ENCODE results near the gene TGM3.

Gene TGM3

DNA sequence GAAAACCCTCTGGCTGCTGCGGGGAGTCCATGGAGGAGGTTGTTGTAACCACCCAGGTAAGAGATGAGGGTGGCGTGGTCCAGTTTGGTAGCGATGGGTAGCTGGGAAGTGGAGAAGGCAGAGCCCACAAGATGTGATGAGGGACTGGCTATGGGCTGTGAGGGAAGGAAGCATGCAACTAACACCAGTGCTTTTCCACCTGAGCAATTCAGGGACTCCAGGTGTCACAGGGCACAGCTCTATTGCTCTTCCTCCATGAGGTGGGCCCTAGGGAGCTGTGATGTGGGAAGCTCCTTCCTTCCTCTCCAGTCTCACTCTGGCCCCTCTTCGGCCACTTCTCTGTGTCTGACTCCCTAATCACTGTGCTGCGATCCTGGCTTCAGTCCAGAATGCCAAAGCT, 52.5 kb downstream of the TGM3 start:
- no peaks in the 10 kb centered on the region for H3K36me3 ChIP-seq (ENCODE audit: insufficient read depth, low read length)
- H3K4me1 ChIP-seq (ENCODE audit: insufficient read depth, low read length) = no peaks in the 10 kb centered on the region; the same call in 1 of the 2 replicates
- H3K9ac ChIP-seq (ENCODE audit: low read depth, low read length) = no peak overlapping the region
- H3K9me3 ChIP-seq (ENCODE audit: control insufficient read depth, insufficient read depth, low read length) = 0 out of 2 replicates have a peak, but pooled peaks cover 4% of the 10 kb centered on the region

DNA sequence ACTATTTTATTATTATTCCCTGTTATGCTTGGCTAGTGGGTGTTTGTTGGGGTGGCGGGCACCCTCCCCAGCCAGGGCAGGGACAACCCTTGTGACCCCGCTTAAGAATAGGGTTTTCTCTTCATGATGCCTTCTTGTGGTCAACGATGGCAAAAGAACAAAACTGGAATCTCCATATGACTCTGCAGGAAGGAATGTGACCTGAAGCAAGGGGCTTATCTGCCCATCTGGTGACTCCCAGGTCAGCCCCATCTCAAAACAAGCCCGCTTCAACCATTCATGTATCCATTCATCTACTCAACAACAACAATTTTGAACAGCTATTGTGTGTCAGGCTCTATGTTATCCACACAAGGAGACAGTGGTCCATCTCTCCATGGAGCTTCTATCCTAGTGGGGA, 54.0 kb downstream of the TGM3 start:
- no peaks in the 10 kb centered on the region for H3K36me3 ChIP-seq (ENCODE audit: insufficient read depth, low read length)
- no peaks in the 10 kb centered on the region; the same call in 1 of the 2 replicates for H3K4me1 ChIP-seq (ENCODE audit: insufficient read depth, low read length)
- no peak overlapping the region for H3K9ac ChIP-seq (ENCODE audit: low read depth, low read length)
- H3K9me3 ChIP-seq (ENCODE audit: control insufficient read depth, insufficient read depth, low read length) = 0 out of 2 replicates have a peak, but pooled peaks cover 4% of the 10 kb centered on the region

- H3K36me3 ChIP-seq (ENCODE audit: insufficient read depth, low read length) = no peaks in the 10 kb centered on the region
- H3K4me1 ChIP-seq (ENCODE audit: insufficient read depth, low read length) = no peaks in the 10 kb centered on the region; the same call in 1 of the 2 replicates
- H3K9me3 ChIP-seq (ENCODE audit: control insufficient read depth, insufficient read depth, low read length) = 0 out of 2 replicates have a peak, but pooled peaks cover 4% of the 10 kb centered on the region
- H3K9ac ChIP-seq (ENCODE audit: low read depth, low read length) = no peak overlapping the region
Observed at GRCh38 chr20:2350606-2351005, 54.8 kb downstream of the TGM3 start.

- Histone ChIP-seq H3K9ac (ENCODE audit: low read depth, low read length) (no peak overlapping the region), H3K36me3 (ENCODE audit: insufficient read depth, low read length) (no peaks in the 10 kb centered on the region), H3K9me3 (ENCODE audit: control insufficient read depth, insufficient read depth, low read length) (no peaks in the 10 kb centered on the region), H3K4me1 (ENCODE audit: insufficient read depth, low read length) (no peaks in the 10 kb centered on the region; the same call in 1 of the 2 replicates)
Observed at GRCh38 chr20:2353231-2353630, 57.4 kb downstream of the TGM3 start.

- H3K36me3 ChIP-seq (ENCODE audit: insufficient read depth, low read length) = no peaks in the 10 kb centered on the region
- peaks cover 9% of the 10 kb centered on the region; the same call in 1 of the 2 replicates for H3K9me3 ChIP-seq (ENCODE audit: control insufficient read depth, insufficient read depth, low read length)
- no peaks in the 10 kb centered on the region for H3K4me1 ChIP-seq (ENCODE audit: insufficient read depth, low read length)
- no peak overlapping the region for H3K9ac ChIP-seq (ENCODE audit: low read depth, low read length)
Observed at GRCh38 chr20:2357114-2357513, 61.3 kb downstream of the TGM3 start.

DNA sequence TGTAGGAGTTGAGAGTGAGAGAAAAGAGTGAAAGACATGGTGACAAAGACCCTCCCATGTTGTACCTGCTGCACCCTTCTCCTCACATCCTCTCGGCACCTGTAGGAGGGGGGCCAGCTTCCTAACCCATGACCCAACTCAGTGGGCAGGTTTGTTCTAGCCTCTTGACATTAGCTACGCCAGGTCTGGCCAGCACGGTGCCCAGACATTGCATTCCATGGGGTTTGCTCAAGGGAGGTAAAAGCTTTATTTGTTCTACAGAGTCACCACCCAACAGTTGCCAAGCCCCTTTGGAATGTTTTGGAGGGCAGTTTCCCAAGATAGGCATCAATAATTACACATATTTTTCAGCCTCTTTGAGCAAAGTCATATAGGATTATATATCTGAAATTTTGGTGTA, 62.2 kb downstream of the TGM3 start:
- Histone ChIP-seq H3K9me3 (ENCODE audit: control insufficient read depth, insufficient read depth, low read length) (peaks cover 9% of the 10 kb centered on the region; the same call in 1 of the 2 replicates), H3K36me3 (ENCODE audit: insufficient read depth, low read length) (no peaks in the 10 kb centered on the region)

GRCh38 chr20:2361035-2361593, 65.3 kb downstream of the TGM3 start:
- H3K9me3 ChIP-seq (ENCODE audit: control insufficient read depth, insufficient read depth, low read length) = peaks cover 9% of the 10 kb centered on the region; the same call in 1 of the 2 replicates
- no peaks in the 10 kb centered on the region for H3K36me3 ChIP-seq (ENCODE audit: insufficient read depth, low read length)
- no peaks in the 10 kb centered on the region for H3K4me1 ChIP-seq (ENCODE audit: insufficient read depth, low read length)
- H3K9ac ChIP-seq (ENCODE audit: low read depth, low read length) = no peak overlapping the region

More for the DNA sequence above, 62.2 kb downstream of the TGM3 start:
- Histone ChIP-seq H3K4me1 (ENCODE audit: insufficient read depth, low read length) (no peaks in the 10 kb centered on the region), H3K9ac (ENCODE audit: low read depth, low read length) (no peak overlapping the region)

GRCh38 chr20:2363187-2363586, 67.4 kb downstream of the TGM3 start:
- no peaks in the 10 kb centered on the region for H3K36me3 ChIP-seq (ENCODE audit: insufficient read depth, low read length)
- peaks cover 9% of the 10 kb centered on the region; the same call in 1 of the 2 replicates for H3K9me3 ChIP-seq (ENCODE audit: control insufficient read depth, insufficient read depth, low read length)
- H3K9ac ChIP-seq (ENCODE audit: low read depth, low read length) = no peak overlapping the region
- no peaks in the 10 kb centered on the region for H3K4me1 ChIP-seq (ENCODE audit: insufficient read depth, low read length)

- no peaks in the 10 kb centered on the region for H3K4me1 ChIP-seq (ENCODE audit: insufficient read depth, low read length)
- H3K36me3 ChIP-seq (ENCODE audit: insufficient read depth, low read length) = no peaks in the 10 kb centered on the region
- no peak overlapping the region for H3K9ac ChIP-seq (ENCODE audit: low read depth, low read length)
- H3K9me3 ChIP-seq (ENCODE audit: control insufficient read depth, insufficient read depth, low read length) = peaks cover 9% of the 10 kb centered on the region; the same call in 1 of the 2 replicates
Observed at GRCh38 chr20:2363587-2363986, 67.8 kb downstream of the TGM3 start.

- no peaks in the 10 kb centered on the region for H3K36me3 ChIP-seq (ENCODE audit: insufficient read depth, low read length)
- no peak overlapping the region for H3K9ac ChIP-seq (ENCODE audit: low read depth, low read length)
- no peaks in the 10 kb centered on the region for H3K4me1 ChIP-seq (ENCODE audit: insufficient read depth, low read length)
- H3K9me3 ChIP-seq (ENCODE audit: control insufficient read depth, insufficient read depth, low read length) = peaks cover 9% of the 10 kb centered on the region; the same call in 1 of the 2 replicates
Observed at GRCh38 chr20:2364044-2364443, 68.2 kb downstream of the TGM3 start.

DNA sequence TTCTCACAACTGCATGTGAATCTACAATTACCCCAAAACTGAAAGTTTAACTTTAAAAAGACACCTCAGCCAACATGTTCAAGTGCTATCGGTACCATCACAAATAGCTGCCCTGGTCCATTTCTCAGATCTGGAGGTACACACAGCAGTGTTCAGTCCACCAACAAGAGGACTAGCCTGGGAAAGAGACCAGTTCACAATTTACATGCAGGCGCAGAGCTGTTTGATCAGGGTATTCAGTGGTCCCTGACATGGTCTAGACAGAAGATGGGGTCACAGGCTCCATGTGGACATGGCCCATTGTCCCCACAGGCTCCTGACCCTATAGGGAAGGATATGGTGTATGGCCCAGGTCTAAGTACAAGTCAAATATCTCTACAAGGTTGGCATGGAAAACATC, 69.3 kb downstream of the TGM3 start:
- Histone ChIP-seq H3K9ac (ENCODE audit: low read depth, low read length) (no peak overlapping the region), H3K9me3 (ENCODE audit: control insufficient read depth, insufficient read depth, low read length) (peaks cover 9% of the 10 kb centered on the region; the same call in 1 of the 2 replicates), H3K4me1 (ENCODE audit: insufficient read depth, low read length) (no peaks in the 10 kb centered on the region), H3K36me3 (ENCODE audit: insufficient read depth, low read length) (no peaks in the 10 kb centered on the region)

DNA sequence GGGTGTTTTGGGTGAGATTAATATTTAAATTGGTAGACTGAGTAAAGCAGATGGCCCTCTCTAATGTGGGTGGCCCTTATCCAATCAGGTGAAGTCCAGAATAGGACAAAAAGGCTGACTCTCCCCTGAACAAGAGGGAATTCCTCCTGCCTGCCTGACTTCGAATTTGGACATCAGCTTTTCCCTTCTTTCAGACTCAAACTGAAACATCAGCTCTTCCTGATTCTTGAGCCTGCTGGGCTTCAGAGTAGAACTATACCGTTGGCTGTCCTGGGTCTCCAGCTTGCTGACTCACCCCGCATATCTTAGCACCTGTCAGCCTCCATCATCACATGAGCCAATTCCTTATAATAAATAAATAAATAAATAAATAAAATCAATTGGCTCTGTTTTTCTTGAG, 69.9 kb downstream of the TGM3 start:
- H3K36me3 ChIP-seq (ENCODE audit: insufficient read depth, low read length) = no peaks in the 10 kb centered on the region

GRCh38 chr20:2368621-2369020, 72.8 kb downstream of the TGM3 start:
- H3K9ac ChIP-seq (ENCODE audit: low read depth, low read length) = no peak overlapping the region
- no peaks in the 10 kb centered on the region for H3K4me1 ChIP-seq (ENCODE audit: insufficient read depth, low read length)
- H3K9me3 ChIP-seq (ENCODE audit: control insufficient read depth, insufficient read depth, low read length) = no peaks in the 10 kb centered on the region; the same call in 1 of the 2 replicates
- H3K36me3 ChIP-seq (ENCODE audit: insufficient read depth, low read length) = no peaks in the 10 kb centered on the region

More for the DNA sequence above, 69.9 kb downstream of the TGM3 start:
- no peak overlapping the region for H3K9ac ChIP-seq (ENCODE audit: low read depth, low read length)
- no peaks in the 10 kb centered on the region for H3K4me1 ChIP-seq (ENCODE audit: insufficient read depth, low read length)
- H3K9me3 ChIP-seq (ENCODE audit: control insufficient read depth, insufficient read depth, low read length) = peaks cover 7% of the 10 kb centered on the region; the same call in 1 of the 2 replicates

- Histone ChIP-seq H3K4me1 (ENCODE audit: insufficient read depth, low read length) (no peaks in the 10 kb centered on the region), H3K9ac (ENCODE audit: low read depth, low read length) (no peak overlapping the region), H3K36me3 (ENCODE audit: insufficient read depth, low read length) (no peaks in the 10 kb centered on the region), H3K9me3 (ENCODE audit: control insufficient read depth, insufficient read depth, low read length) (no peaks in the 10 kb centered on the region)
Observed at GRCh38 chr20:2373098-2373497, 77.3 kb downstream of the TGM3 start.

DNA sequence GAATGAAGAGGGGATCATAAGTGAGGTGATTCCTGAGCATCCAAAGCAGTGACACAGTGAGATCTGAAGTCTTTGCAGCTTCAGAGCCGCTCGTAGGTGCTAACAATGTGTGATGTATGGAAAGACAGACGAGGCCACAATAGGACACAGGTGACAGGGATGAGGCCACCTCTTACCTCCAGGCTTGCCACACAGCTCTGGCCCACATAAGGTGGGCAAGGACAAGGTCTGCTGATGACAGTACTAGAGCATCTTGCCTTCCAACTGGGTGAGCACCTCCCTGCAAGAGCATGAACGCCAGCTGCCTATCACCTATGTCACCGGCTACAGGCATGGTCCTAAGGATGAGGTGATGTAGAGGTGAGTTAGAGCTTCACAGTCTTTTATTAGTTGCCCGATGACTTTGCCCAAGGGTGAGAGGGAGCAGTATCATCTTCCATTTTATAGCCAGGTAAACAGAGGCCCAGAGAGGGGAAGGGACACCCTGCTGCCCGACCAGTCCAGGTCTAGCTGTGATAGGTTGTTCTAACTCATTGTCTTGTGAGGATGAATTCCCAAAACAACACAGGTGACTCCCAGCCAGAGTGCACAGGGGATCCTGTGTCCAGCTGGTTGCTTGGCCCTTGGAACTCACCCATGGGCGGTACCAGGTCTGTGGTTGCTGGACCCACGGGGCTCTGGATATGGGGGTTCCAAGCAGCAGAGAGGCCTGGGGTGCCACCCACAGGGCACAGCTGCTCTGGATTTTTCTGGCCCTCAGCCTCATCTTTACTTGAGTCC, 78.7 kb downstream of the TGM3 start:
- Histone ChIP-seq H3K36me3 (ENCODE audit: insufficient read depth, low read length) (no peaks in the 10 kb centered on the region), H3K9ac (ENCODE audit: low read depth, low read length) (no peak overlapping the region), H3K4me1 (ENCODE audit: insufficient read depth, low read length) (peaks cover 3% of the 10 kb centered on the region), H3K9me3 (ENCODE audit: control insufficient read depth, insufficient read depth, low read length) (no peaks in the 10 kb centered on the region)
